GM12878 (cell line): ENCODE results near the gene TEPSIN.

Experiments
- CHD2 ChIP-seq: IDR thresholded peaks from 2 replicates; pipeline ENCODE4 v1.6.1; 2011; ENCODE audit warnings: low read depth, low read length, improper control_type of control experiment, borderline replicate concordance
- CREB1 ChIP-seq: IDR thresholded peaks from 2 replicates; pipeline ENCODE4 v1.6.1; 2012; ENCODE audit warnings: low read depth, mild to moderate bottlenecking, inconsistent platforms
- CTCF ChIP-seq, 3 experiments: IDR thresholded peaks in 2 of 3; conservative IDR thresholded peaks in 1 of 3; 2 replicates each; pipeline ENCODE4 v1.5.1; 2011; ENCODE audit warnings: low read depth in 3 of 3, low read length in 3 of 3, mild to moderate bottlenecking in 3 of 3, control low read depth in 2 of 3, moderate library complexity in 2 of 3, inconsistent platforms in 1 of 3, mixed read lengths in 1 of 3; ENCODE audit not compliant: control insufficient read depth in 2 of 3, insufficient read depth in 1 of 3; ENCODE audit errors: extremely low read depth in 1 of 3
- JUNB ChIP-seq: IDR thresholded peaks from 2 replicates; pipeline ENCODE4 v1.6.1; 2016; ENCODE audit warnings: antibody characterized with exemption, mild to moderate bottlenecking
- PKNOX1 ChIP-seq: fragments of 450-650 bp; IDR thresholded peaks from 2 replicates; pipeline ENCODE4 v1.6.1; 2016; ENCODE audit warnings: mild to moderate bottlenecking
- POLR2AphosphoS5 ChIP-seq: IDR thresholded peaks from 2 replicates; pipeline ENCODE4 v1.6.1; 2011; ENCODE audit warnings: mild to moderate bottlenecking, low read length, inconsistent platforms
- RUNX3 ChIP-seq: IDR thresholded peaks from 2 replicates; pipeline ENCODE4 v1.6.1; 2012; ENCODE audit warnings: low read length, inconsistent platforms
- SREBF1 ChIP-seq: IDR thresholded peaks from 2 replicates; pipeline ENCODE4 v1.6.1; 2012; ENCODE audit warnings: mild to moderate bottlenecking, low read length
- USF2 ChIP-seq: IDR thresholded peaks from 2 replicates; pipeline ENCODE4 v1.6.1; 2011; ENCODE audit warnings: low read depth, low read length, improper control_type of control experiment, borderline replicate concordance
- ZBTB11 ChIP-seq: fragments of 450-650 bp; formaldehyde crosslinking; IDR thresholded peaks from 2 replicates; pipeline ENCODE4 v1.5.0; 2022; ENCODE audit warnings: mild to moderate bottlenecking, missing genetic modification characterization

- no peak for TF ChIP-seq CREB1
- no peak for TF ChIP-seq SREBF1
- TF ChIP-seq POLR2AphosphoS5, result no peak
- no peak for TF ChIP-seq ZBTB11 (CRISPR knock-in tag)
- no peak for TF ChIP-seq USF2
- no peak for TF ChIP-seq CTCF (IDR thresholded peaks at IDR 0.05 in 2 of 3, conservative IDR thresholded peaks at IDR 0.05 in 1 of 3; ENCODE audit: control insufficient read depth in 2 of 3, extremely low read depth in 1 of 3, insufficient read depth in 1 of 3, low read depth in 3 of 3, low read length in 3 of 3)
- no peak for TF ChIP-seq JUNB
- TF ChIP-seq PKNOX1, result no peak
- TF ChIP-seq RUNX3, result no peak
- TF ChIP-seq CHD2, result no peak
Observed at GRCh38 chr17:81233316-81233715, 5.5 kb downstream of the TEPSIN start.
